Measurements from ENCODE around the gene MICAL2.

The MICAL2 gene

GRCh38 chr11:12239804-12240371, 129.5 kb downstream of the MICAL2 start:
- no peak overlapping the region for H3K4me3 ChIP-seq (ENCODE audit: low read depth, low read length)
- no peak for DNase-seq (ENCODE audit: low read depth)
- no peak for TF ChIP-seq CTCF (IDR thresholded peaks at IDR 0.05; ENCODE audit: low read depth, low read length, missing control alignments)

- no peak overlapping the region for H3K4me3 ChIP-seq (ENCODE audit: low read depth, low read length)
- no peak for TF ChIP-seq CTCF (IDR thresholded peaks at IDR 0.05; ENCODE audit: low read depth, low read length, missing control alignments)
- no peak for DNase-seq (ENCODE audit: low read depth)
Observed at GRCh38 chr11:12240677-12241076, 130.3 kb downstream of the MICAL2 start.

- no peak overlapping the region for H3K4me3 ChIP-seq (ENCODE audit: low read depth, low read length)
- DNase-seq (ENCODE audit: low read depth), result no peak
- TF ChIP-seq CTCF (IDR thresholded peaks at IDR 0.05; ENCODE audit: low read depth, low read length, missing control alignments), result no peak
Observed at GRCh38 chr11:12241401-12241800, 131.0 kb downstream of the MICAL2 start.

GRCh38 chr11:12241971-12242672, 131.7 kb downstream of the MICAL2 start:
- no peak for DNase-seq (ENCODE audit: low read depth)
- no peak for TF ChIP-seq CTCF (IDR thresholded peaks at IDR 0.05; ENCODE audit: low read depth, low read length, missing control alignments)
- no peak overlapping the region for H3K4me3 ChIP-seq (ENCODE audit: low read depth, low read length)

- TF ChIP-seq CTCF (IDR thresholded peaks at IDR 0.05; ENCODE audit: low read depth, low read length, missing control alignments), result no peak
- no peak for DNase-seq (ENCODE audit: low read depth)
- no peak overlapping the region for H3K4me3 ChIP-seq (ENCODE audit: low read depth, low read length)
Observed at GRCh38 chr11:12242966-12243365, 132.6 kb downstream of the MICAL2 start.

- TF ChIP-seq CTCF (IDR thresholded peaks at IDR 0.05; ENCODE audit: low read depth, low read length, missing control alignments), result no peak
- no peak overlapping the region for H3K4me3 ChIP-seq (ENCODE audit: low read depth, low read length)
- no peak for DNase-seq (ENCODE audit: low read depth)
Observed at GRCh38 chr11:12243486-12243885, 133.1 kb downstream of the MICAL2 start.

All from GM12864 (cell line).